Right forelimb (tissue), 1 donor: ENCODE data around the gene KCNE4.

Source experiments
- DNase-seq: peaks from one replicate; pipeline ENCODE4 v3.0.0-alpha.2; 2018

KCNE4 gene

GRCh38 chr2:223051693-223052289 is at the start of gene KCNE4:
TSS of gene KCNE4 (plus strand) at chr2:223052190. CDS start at chr2:223052831, 641 bp downstream.
- peak; percentile 81 for DNase-seq

- DNase-seq, result no peak
Measured at GRCh38 chr2:223003191-223003590, 48.8 kb upstream of the KCNE4 start.

DNA sequence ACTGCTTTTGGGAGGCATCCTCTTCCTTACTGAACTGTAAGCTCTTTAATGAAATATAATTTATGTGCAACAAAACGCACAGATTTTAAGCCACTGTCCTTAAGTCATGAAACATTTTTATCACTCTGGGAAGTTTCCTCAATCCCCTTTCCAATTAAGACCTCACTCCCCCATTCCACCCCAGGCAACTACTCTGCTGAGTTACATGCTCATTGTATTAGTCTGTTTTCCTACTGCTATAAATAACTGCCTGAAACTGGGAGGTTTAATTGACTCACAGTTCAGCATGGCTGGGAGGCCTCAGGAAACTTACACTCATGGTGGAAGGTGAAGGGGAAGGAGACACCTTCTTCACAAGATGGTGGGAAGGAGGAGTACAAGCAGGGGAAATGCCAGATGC is 46.5 kb upstream of the KCNE4 start:
- no peak for DNase-seq

DNA sequence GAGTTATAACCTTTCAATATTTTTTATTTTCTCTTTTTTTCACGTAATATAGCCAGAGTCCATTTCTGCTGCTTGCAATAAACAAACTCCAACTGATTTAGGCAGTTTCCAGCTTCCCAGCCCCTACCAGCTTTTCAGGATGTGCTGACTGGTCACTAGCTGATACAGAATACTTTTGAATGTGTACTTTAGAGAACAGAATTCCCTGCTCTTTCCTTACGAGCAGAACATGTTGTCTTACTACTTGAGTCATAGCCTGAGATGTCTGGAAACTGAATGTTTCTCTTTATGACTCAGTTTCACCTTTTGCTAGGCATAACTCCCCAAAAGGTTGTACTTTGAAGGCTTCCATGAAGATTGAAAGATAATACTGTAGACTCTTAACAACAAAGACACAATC is 44.5 kb upstream of the KCNE4 start:
- no peak for DNase-seq

DNA sequence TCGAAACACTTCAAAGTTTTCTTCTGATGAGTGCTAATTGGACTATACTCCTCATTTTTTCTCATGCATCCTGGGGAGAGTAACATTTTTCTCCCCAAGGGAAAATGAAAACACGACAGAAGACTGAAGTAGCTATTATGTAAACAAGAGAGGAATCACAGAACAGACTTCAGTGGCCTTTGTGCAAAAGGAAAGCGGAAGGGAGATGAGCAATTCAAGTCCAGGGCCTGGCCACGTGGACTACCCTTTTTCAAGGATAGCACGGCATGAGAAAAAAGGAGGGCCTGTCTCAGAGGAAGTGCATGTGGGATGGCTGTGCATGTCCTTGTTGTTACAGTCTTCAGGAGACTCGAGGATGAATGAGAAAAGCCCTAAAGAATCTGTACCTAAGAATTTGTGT is 43.8 kb upstream of the KCNE4 start:
- DNase-seq, result no peak

- DNase-seq, result no peak
Measured at GRCh38 chr2:223008956-223009355, 43.0 kb upstream of the KCNE4 start.

DNA sequence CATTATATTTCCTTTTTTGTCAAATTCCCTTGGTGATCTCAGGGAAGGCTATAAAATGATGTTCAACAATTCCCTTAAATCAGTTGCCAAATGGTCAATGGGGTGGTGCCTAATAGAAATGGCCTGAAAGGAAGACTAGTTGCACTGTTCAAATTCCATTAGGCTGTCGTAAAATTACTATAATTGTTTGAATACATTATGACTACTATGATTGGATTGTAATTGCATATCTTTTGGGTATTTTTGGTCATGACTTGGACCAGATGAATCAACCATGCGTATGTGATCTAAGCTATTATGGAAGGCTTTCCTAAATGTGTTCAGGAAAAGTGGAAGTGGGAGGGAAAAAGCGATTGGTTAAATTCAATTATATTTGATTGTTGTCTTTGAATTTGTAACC is 41.3 kb upstream of the KCNE4 start:
- DNase-seq, result no peak

- DNase-seq, result no peak
Measured at GRCh38 chr2:223012291-223012690, 39.7 kb upstream of the KCNE4 start.

DNA sequence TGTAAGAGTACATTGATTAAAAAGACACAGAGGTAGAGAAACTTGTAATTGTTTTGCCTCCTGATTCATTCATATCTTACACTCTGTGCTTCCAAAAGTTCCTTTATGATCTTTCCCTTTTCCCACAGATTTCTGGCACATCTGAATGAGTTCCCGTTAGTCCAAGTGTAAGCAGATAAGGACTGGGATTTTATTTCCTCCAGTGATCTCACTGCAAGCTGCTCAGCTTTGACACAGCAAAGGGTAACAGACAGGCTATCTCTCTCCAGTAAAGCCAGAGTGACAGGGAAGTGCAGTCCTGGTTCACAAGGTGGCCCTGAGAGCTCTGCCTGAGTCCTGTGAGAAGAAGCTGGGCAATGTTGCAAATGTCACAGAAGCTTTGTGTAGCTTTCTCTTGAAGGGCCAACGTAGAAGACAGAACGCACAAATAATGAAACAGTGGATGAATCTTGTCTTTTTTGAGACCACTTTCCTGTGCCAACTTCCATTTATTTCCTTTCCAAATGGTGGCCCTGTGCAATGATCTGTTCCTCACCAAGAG is 32.5 kb upstream of the KCNE4 start:
- no peak for DNase-seq

- DNase-seq, result no peak
Measured at GRCh38 chr2:223019987-223020717, 31.8 kb upstream of the KCNE4 start.

GRCh38 chr2:223020971-223021675 is 30.9 kb upstream of the KCNE4 start:
- DNase-seq, result no peak

DNA sequence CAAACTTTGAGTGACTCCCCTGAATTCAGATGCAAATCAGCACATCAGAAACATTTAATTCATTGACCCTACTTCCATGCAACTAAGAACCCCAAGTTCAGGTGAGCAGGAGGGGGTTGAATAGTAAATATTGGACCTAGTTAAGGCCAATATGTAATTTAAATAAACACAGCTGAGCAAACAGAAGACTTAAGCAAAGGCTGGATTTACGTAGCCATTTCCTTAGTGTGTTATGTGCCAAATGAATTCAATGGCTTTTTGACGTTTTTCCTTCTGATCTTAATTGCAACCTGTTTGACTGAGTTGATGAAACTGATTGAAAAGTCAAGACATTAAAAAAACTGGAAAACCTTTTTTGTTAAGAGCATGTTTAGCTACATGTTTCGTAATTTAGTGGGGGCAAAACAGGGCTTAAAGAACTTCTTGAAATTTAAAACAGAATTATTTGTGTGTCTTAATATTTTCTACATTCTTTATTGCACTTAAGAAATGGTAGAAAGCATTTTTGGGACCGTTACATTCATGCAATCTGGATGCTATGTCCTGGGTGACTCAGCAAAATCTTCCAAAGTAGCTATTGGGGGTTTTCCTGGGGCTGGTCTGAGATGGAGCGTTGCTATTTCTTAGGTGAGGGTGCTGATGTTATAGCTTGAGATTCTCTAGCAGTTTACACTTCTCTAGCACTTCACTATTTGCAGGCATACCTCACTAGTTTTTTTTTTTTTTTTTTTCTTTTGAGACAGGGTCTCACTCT is 25.5 kb upstream of the KCNE4 start:
- DNase-seq, result no peak

DNA sequence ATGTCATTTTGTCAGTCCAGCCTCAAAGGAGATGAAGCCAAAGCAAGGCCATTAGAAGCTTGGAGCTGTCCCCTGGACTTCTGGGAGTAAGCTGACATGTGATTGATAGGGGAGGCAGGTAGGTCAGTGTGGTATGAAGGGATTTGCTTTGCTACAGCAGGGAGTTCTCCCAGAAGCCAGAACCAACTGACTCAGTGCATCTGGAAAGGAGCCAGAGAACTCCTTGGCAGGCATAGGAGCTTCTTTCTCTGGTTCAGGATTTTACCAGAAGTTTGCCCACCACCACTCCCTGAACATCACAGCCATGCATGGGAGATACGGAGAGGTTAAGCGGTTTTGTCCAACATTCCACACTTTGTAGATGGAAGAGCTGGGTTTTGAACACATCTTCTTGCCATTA is 24.5 kb upstream of the KCNE4 start:
- DNase-seq, result no peak

GRCh38 chr2:223029287-223029686 is 22.7 kb upstream of the KCNE4 start:
- no peak for DNase-seq

- DNase-seq, result no peak
Measured at GRCh38 chr2:223032187-223033142, 19.5 kb upstream of the KCNE4 start.

DNA sequence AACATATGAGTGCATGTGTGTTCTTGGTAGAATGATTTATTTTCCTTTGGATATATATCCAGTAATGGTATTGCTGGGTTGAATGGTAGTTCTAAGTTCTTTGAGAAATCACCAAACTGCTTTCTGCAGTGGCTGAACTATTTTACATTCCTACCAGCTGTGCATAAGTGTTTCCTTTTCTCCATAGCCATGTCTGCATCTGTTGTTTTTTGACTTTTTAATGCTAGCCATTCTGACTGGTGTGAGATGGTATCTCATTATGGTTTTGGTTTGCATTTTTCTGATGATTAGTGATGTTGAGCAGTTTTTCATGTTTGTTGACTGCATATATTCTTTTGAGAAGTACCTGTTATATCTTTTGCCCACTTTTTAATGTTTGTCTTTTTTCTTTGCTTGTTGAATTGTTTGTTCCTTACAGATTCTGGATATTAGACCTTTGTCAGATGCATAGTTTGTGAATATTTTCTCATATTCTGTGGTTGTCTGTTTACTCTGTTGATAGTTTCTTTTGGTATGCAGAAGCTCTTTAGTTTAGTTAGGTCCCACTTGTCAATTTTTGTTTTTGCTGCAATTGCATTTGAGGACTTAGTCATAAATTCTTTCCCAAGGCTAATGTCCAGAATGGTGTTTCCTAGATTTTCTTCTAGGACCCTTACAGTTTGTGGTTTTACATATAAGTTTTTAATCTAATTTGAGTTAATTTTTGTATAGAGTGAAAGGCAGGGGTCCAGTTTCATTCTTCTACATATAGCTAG is 17.6 kb upstream of the KCNE4 start:
- no peak for DNase-seq

- DNase-seq, result no peak
Measured at GRCh38 chr2:223036790-223037444, 15.1 kb upstream of the KCNE4 start.

GRCh38 chr2:223037445-223037800 is 14.6 kb upstream of the KCNE4 start:
- DNase-seq, result no peak

- DNase-seq, result no peak
Measured at GRCh38 chr2:223039618-223040017, 12.4 kb upstream of the KCNE4 start.

DNA sequence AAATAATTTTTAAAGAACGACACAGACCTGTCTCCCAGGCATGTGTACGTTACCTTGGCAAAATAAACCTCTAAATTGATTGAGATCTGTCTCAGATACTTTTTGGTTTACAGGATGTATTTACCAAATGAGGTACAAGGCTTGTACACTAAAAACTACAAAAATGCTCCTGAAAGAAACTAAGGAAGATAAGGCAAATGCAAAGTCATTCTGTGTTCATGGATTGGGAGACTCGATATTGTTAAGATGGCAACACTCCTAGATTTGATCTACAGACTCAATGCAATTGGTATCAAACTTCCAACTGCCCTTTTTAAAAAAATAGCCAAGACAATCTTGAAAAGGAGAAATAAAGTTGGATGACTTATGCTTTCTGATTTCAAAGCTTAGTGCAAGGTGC is 11.5 kb upstream of the KCNE4 start:
- DNase-seq, result no peak
